Panc1 (cell line): ENCODE data around the gene MZT2B. TPM values are rescaled to one million over a fixed set of nuclear protein-coding genes. Genes with fewer than 3 reads are reported as not detected.

ENCODE experiments used
- ATAC-seq: fragments of 200-7000 bp; cut with Tn5 transposase; 2 replicates; pipeline ENCODE4 v1.9.1; 2020; ENCODE audit warnings: mild to moderate bottlenecking, moderate library complexity
- BruUV-seq: library from RNA; stranded (reverse); fragments of 400-500 nt; replicated peaks from 2 replicates; lab custom pipeline; 2021; lab: Mats Ljungman, UMichigan
- CTCF ChIA-PET: fragments of 300-600 bp; sonication (Branson Sonifier 250); formaldehyde crosslinking; loops from one replicate; lab custom pipeline; 2022; ENCODE audit warnings: antibody characterized with exemption; lab: Charles Lee
- POLR2A ChIA-PET: fragments of 300-600 bp; sonication (Branson Sonifier 250); formaldehyde crosslinking; loops from one replicate; lab custom pipeline; 2022; ENCODE audit warnings: antibody characterized with exemption; lab: Charles Lee
- DNase-seq: peaks from one replicate; pipeline ENCODE4 v3.0.0-alpha.2; 2010; ENCODE audit warnings: low read depth, low spot score
- H3K27ac ChIP-seq: 2 replicates; pipeline ENCODE4 v1.5.1; 2011; ENCODE audit warnings: mild to moderate bottlenecking, low read length, inconsistent platforms
- H3K27me3 ChIP-seq: fragments of 200-500 bp; sonication (Bioruptor generic); 2 replicates; pipeline ENCODE4 v1.6.0; 2014; ENCODE audit warnings: low read length, inconsistent platforms; ENCODE audit not compliant: control insufficient read depth, insufficient read depth
- H3K36me3 ChIP-seq: fragments of 200-500 bp; sonication (Bioruptor generic); 2 replicates; pipeline ENCODE4 v1.5.1; 2014; ENCODE audit warnings: inconsistent platforms, mild to moderate bottlenecking, low read length, moderate library complexity; ENCODE audit not compliant: control insufficient read depth, insufficient read depth
- H3K4me1 ChIP-seq: 2 replicates; pipeline ENCODE4 v1.5.1; 2011; ENCODE audit warnings: inconsistent platforms, mild to moderate bottlenecking, low read length, moderate library complexity; ENCODE audit not compliant: control insufficient read depth, insufficient read depth
- H3K4me3 ChIP-seq, 2 experiments: 2 replicates each; pipeline ENCODE4 v1.5.1; 2011 to 2012; ENCODE audit warnings: low read depth in 2 of 2, low read length in 2 of 2, mild to moderate bottlenecking in 2 of 2, inconsistent platforms in 1 of 2, moderate library complexity in 1 of 2
- H3K9me3 ChIP-seq: fragments of 200-500 bp; sonication (Bioruptor generic); 2 replicates; pipeline ENCODE4 v1.5.1; 2014; ENCODE audit warnings: low read depth, mild to moderate bottlenecking, inconsistent platforms, low read length, moderate library complexity; ENCODE audit not compliant: control insufficient read depth, insufficient read depth
- CTCF ChIP-seq: fragments of 450-650 bp; IDR thresholded peaks from 2 replicates; pipeline ENCODE4 v1.5.1; 2017; ENCODE audit warnings: mild to moderate bottlenecking
- POLR2AphosphoS5 ChIP-seq: IDR thresholded peaks from 2 replicates; pipeline ENCODE4 v1.6.1; 2012; ENCODE audit warnings: mild to moderate bottlenecking, low read depth, low read length, moderate library complexity
- REST ChIP-seq, 2 experiments: IDR thresholded peaks; 2 replicates each; pipeline ENCODE4 v1.6.1; 2011 to 2012; ENCODE audit warnings: low read depth in 2 of 2, control low read depth in 1 of 2, low read length in 1 of 2, mild to moderate bottlenecking in 1 of 2, moderate library complexity in 1 of 2; ENCODE audit not compliant: insufficient read depth in 1 of 2
- SIN3A ChIP-seq: IDR thresholded peaks from 2 replicates; pipeline ENCODE4 v1.6.1; 2012; ENCODE audit warnings: low read depth, mild to moderate bottlenecking, low read length, moderate library complexity, borderline replicate concordance; ENCODE audit not compliant: insufficient read depth
- TCF7L2 ChIP-seq: IDR thresholded peaks from 2 replicates; pipeline ENCODE4 v1.6.1; 2011; ENCODE audit warnings: mild to moderate bottlenecking, low read depth, low read length, inconsistent platforms
- in situ Hi-C: cut with HindIII; loops from 2 replicates; pipeline ENCODE4 v1.10.0; 2016; ENCODE audit warnings: low sequenced_read_pairs, low pct_unique_long_range_greater_than_20kb
- intact Hi-C: fragments of 100-400 bp; cut with micrococcal nuclease; formaldehyde crosslinking; loops from one replicate; pipeline ENCODE4 v1.10.0; 2022; ENCODE audit not compliant: unreplicated experiment
- total RNA-seq: library from RNA; stranded (reverse); gene quantifications from one replicate; pipeline ENCODE4 v1.2.1, GENCODE V29; 2021; ENCODE audit not compliant: unreplicated experiment

Gene MZT2B
- total RNA-seq, 1 experiment from 2014 or later: 305 TPM

GRCh38 chr2:130183512-130184373, 1.7 kb downstream of the MZT2B start:
- H3K9me3 ChIP-seq: no peaks in the 10 kb centered on the region
- H3K27ac ChIP-seq: no peak overlapping the region; the same call in 1 of the 2 replicates
- POLR2A ChIA-PET: no interaction called here
- peaks cover 4% of the 10 kb centered on the region; the same call in 1 of the 2 replicates for H3K4me1 ChIP-seq
- intact Hi-C loops: loop anchor here (5.0 kb wide), 1 partner anchor 149 kb away; no protein-coding TSS in a partner anchor
- ATAC-seq (no peak), DNase-seq (no peak)
- peaks cover 2% of the 10 kb centered on the region; the same call in 1 of the 2 replicates for H3K36me3 ChIP-seq
- in situ Hi-C loops: no loop called here
- peak overlapping the region; percentile 65 to 100 for H3K4me3 ChIP-seq
- CTCF ChIA-PET: no interaction called here
- H3K27me3 ChIP-seq: no peaks in the 10 kb centered on the region
- TSS peak; percentile 46 for BruUV-seq
- no peak for TF ChIP-seq CTCF
- no peak for TF ChIP-seq SIN3A
- no peak for TF ChIP-seq POLR2AphosphoS5
- no peak for TF ChIP-seq TCF7L2
- TF ChIP-seq REST (IDR thresholded peaks at IDR 0.05; ENCODE audit: insufficient read depth in 1 of 2, low read depth in 2 of 2, low read length in 1 of 2): no peak

- Histone ChIP-seq H3K9me3 (no peaks in the 10 kb centered on the region), H3K27ac (no peak overlapping the region), H3K36me3 (peaks cover 2% of the 10 kb centered on the region; the same call in 1 of the 2 replicates), H3K27me3 (no peaks in the 10 kb centered on the region), H3K4me1 (no peaks in the 10 kb centered on the region), H3K4me3 (no peak overlapping the region)
- DNase-seq (no peak), ATAC-seq (no peak)
- ChIA-PET POLR2A (no interaction called here), CTCF (no interaction called here)
- BruUV-seq: no TSS peak
- in situ Hi-C loops (no loop called here), intact Hi-C loops (no loop called here)
- TF ChIP-seq TCF7L2: no peak
- no peak for TF ChIP-seq SIN3A
- TF ChIP-seq CTCF: no peak
- no peak for TF ChIP-seq REST (IDR thresholded peaks at IDR 0.05; ENCODE audit: insufficient read depth in 1 of 2, low read depth in 2 of 2, low read length in 1 of 2)
- TF ChIP-seq POLR2AphosphoS5: no peak
Observed at GRCh38 chr2:130185436-130185835, 3.4 kb downstream of the MZT2B start.
